Stimulated activated memory B cell treated with anti-CD40 and anti-IgM and Interleukin-4, amounts not matched to agents 10 μg/mL and 1 μg/mL and 100 μg/mL, for 72 hours (primary cell): ENCODE measurements around the gene SF3A1.

Experiments
- ATAC-seq: fragments of 150-1000 bp; cut with Tn5 transposase; 2 replicates; pipeline ENCODE4 v1.10.0; 2021
- H3K27ac Mint-ChIP-seq: one replicate; pipeline ENCODE4 v1.8.0; 2022; ENCODE audit warnings: mild to moderate bottlenecking, mixed read lengths
- H3K27me3 Mint-ChIP-seq: one replicate; pipeline ENCODE4 v1.8.0; 2022; ENCODE audit warnings: mixed read lengths
- H3K36me3 Mint-ChIP-seq: one replicate; pipeline ENCODE4 v1.8.0; 2022; ENCODE audit warnings: mixed read lengths
- H3K4me1 Mint-ChIP-seq: one replicate; pipeline ENCODE4 v1.8.0; 2022; ENCODE audit warnings: mixed read lengths
- H3K4me3 Mint-ChIP-seq: one replicate; pipeline ENCODE4 v1.8.0; 2022; ENCODE audit warnings: mild to moderate bottlenecking, moderate library complexity, mixed read lengths
- H3K9me3 Mint-ChIP-seq: one replicate; pipeline ENCODE4 v1.8.0; 2022; ENCODE audit warnings: mixed read lengths

SF3A1 gene

DNA sequence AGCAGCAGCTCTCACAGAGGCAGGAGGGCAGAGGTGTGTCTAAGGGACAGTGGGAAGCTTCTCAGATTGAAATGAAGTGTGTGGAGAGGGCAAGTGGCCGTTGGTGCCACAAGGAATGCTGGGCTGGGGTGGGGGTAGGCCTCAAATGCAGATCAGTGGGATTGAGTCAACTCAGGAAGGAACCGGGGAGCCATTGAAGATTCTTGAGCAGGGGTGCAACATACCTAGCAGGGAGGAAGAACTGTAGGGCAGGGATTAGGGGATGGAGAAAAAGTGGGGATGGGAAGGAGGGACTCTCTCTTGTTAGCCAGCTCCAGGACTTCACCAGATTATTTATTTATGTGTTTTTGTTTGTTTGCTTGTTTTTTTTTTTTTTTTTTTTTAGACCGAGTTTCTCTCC is 37.2 kb upstream of the SF3A1 start:
- Mint-ChIP-seq H3K9me3 (no peaks in the 10 kb centered on the region), H3K27ac (no peak overlapping the region), H3K4me1 (peaks cover 48% of the 10 kb centered on the region), H3K36me3 (no peaks in the 10 kb centered on the region), H3K4me3 (no peak overlapping the region), H3K27me3 (peaks cover 25% of the 10 kb centered on the region)
- ATAC-seq = no peak

DNA sequence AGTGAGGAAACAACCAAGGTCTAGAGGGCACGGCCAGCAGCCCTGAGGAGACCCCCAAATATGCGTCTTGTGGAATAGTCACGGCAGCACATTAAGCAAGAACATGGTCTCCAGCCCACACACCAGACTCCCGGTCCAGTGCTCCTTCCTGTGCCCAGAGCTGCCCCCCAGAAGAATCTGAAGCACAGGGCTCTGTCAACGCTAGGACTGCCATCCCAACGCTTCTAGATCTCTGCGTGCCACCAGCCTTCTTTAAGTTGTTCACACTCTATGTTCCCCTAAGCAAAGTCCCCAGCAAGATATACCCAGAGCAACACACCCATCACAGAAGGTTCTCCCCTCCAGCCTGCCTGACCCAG is 36.6 kb upstream of the SF3A1 start:
- no peaks in the 10 kb centered on the region for H3K9me3 Mint-ChIP-seq
- no peak overlapping the region for H3K27ac Mint-ChIP-seq
- no peaks in the 10 kb centered on the region for H3K36me3 Mint-ChIP-seq
- H3K27me3 Mint-ChIP-seq = peaks cover 22% of the 10 kb centered on the region
- peaks cover 48% of the 10 kb centered on the region for H3K4me1 Mint-ChIP-seq
- ATAC-seq = no peak
- H3K4me3 Mint-ChIP-seq = no peak overlapping the region

- Mint-ChIP-seq H3K27ac (no peak overlapping the region), H3K4me1 (peaks cover 43% of the 10 kb centered on the region)
These were observed 36.1 kb upstream of the SF3A1 start for GRCh38 chr22:30392661-30393321.

GRCh38 chr22:30390974-30391691 is 34.4 kb upstream of the SF3A1 start:
- ATAC-seq = peak; percentile 70
- H3K27me3 Mint-ChIP-seq = peaks cover under 1% of the 10 kb centered on the region
- H3K36me3 Mint-ChIP-seq = no peaks in the 10 kb centered on the region
- peak overlapping the region; percentile 88 for H3K27ac Mint-ChIP-seq
- H3K9me3 Mint-ChIP-seq = no peaks in the 10 kb centered on the region
- no peak overlapping the region for H3K4me3 Mint-ChIP-seq
- H3K4me1 Mint-ChIP-seq = peaks cover 47% of the 10 kb centered on the region

More at GRCh38 chr22:30392661-30393321, 36.1 kb upstream of the SF3A1 start:
- Mint-ChIP-seq H3K4me3 (no peak overlapping the region), H3K9me3 (no peaks in the 10 kb centered on the region), H3K27me3 (peaks cover 17% of the 10 kb centered on the region), H3K36me3 (no peaks in the 10 kb centered on the region)
- ATAC-seq = no peak

- no peaks in the 10 kb centered on the region for H3K36me3 Mint-ChIP-seq
- H3K4me3 Mint-ChIP-seq = peak within 1 kb of the TSS; percentile 86
- peak; percentile 94 for ATAC-seq
- H3K27ac Mint-ChIP-seq = peak within 1 kb of the TSS; percentile 55
- no peaks in the 10 kb centered on the region for H3K9me3 Mint-ChIP-seq
- H3K27me3 Mint-ChIP-seq = no peaks in the 10 kb centered on the region
- peaks cover 37% of the 10 kb centered on the region for H3K4me1 Mint-ChIP-seq
These were observed 30.5 kb upstream of the SF3A1 start, which contains the start of gene RNF215 for GRCh38 chr22:30386960-30387827. Gene RNF215, minus strand, starts transcription at chr22:30387411. Its CDS starts 98 bp downstream, at chr22:30387313.

DNA sequence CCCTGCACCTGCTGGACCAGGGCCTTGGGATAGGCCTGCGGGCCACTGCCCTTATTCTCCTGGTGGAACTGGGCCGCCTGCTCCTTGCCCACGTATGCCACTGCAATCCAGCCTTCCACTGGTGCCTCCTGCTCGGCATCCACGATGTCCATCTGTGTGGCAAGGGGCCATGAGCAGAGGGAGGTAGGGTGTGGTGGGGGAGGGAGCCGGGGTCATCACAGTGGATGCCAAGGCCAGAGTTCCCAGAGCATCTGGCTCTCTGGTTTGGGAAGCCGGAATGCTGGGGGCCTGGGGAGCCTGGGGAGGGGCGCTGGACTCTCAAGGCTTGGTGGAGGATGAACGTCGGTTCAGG is 29.9 kb upstream of the SF3A1 start:
- Mint-ChIP-seq H3K36me3 (no peaks in the 10 kb centered on the region), H3K4me1 (peaks cover 32% of the 10 kb centered on the region), H3K9me3 (no peaks in the 10 kb centered on the region), H3K27me3 (no peaks in the 10 kb centered on the region), H3K27ac (peak overlapping the region; percentile 55), H3K4me3 (peak overlapping the region; percentile 86)
- ATAC-seq = peak; percentile 0

DNA sequence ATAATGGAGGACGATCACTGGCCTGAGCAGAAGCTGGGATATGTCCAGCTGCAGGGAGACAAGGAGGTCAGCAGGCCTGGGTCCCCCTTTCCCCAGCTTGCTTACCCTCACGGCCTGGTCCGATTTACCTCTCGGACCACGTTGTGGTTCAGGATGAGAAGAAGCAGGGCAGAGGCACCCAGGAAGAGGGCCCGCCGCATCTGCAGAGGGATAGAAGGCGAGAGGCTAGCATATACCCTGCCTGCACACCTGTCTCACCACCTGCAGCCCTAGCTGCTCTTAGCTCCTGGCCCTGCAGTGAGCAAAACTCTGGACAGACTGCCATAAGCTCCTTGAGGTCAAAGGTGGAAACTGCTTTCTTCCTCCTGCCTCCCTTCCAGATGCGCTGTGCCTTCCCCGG is 29.2 kb upstream of the SF3A1 start:
- Mint-ChIP-seq H3K9me3 (no peaks in the 10 kb centered on the region), H3K36me3 (peaks cover 2% of the 10 kb centered on the region), H3K27me3 (no peaks in the 10 kb centered on the region), H3K4me1 (peaks cover 27% of the 10 kb centered on the region), H3K4me3 (peak overlapping the region; percentile 86), H3K27ac (peak overlapping the region; percentile 55)
- no peak for ATAC-seq

DNA sequence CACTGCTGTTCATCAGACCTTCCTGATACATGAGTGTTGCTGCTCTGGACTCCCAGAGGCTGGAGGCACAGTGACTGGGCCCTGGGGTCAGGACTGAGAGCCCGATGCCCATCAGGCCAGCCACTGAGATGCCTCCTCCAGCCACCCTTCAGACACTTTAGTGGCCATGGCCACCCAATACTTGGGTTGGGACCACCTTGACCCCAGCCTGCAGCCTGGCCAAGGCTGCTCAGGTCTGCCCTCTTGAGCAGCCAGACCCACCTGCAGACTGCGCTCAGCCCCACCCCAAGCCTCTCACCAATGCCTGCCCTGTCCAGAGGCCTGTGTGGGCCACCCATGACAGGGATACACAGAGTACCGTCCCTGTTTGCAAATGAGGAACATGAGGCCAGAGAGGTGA is 26.4 kb upstream of the SF3A1 start:
- Mint-ChIP-seq H3K27me3 (no peaks in the 10 kb centered on the region), H3K36me3 (peaks cover 15% of the 10 kb centered on the region), H3K4me1 (peaks cover 32% of the 10 kb centered on the region), H3K27ac (no peak overlapping the region), H3K9me3 (no peaks in the 10 kb centered on the region), H3K4me3 (no peak overlapping the region)
- no peak for ATAC-seq

- H3K4me3 Mint-ChIP-seq = no peak overlapping the region
- H3K27ac Mint-ChIP-seq = no peak overlapping the region
- peaks cover 15% of the 10 kb centered on the region for H3K36me3 Mint-ChIP-seq
- no peaks in the 10 kb centered on the region for H3K9me3 Mint-ChIP-seq
- no peaks in the 10 kb centered on the region for H3K27me3 Mint-ChIP-seq
- ATAC-seq = no peak
- peaks cover 29% of the 10 kb centered on the region for H3K4me1 Mint-ChIP-seq
These were observed 25.6 kb upstream of the SF3A1 start for GRCh38 chr22:30382340-30382739.

DNA sequence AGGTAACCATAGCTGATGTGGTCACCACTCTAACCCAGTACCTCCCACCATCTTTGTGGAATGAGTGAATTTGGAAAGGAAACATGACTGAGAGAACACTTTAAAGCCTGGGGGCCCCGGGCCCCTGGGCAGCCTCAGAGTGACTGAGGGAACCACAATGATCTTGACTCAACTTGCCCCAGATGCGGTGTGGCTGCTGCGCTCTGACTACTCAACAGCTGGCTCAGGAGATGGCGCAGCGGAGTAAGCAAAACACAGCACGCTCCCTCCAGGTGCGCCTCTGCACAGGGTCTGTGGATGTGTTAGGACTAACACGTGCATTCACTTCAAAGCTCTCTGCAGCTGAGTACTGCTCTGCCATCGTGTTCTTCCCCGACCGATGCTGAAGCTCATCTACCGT is 24.6 kb upstream of the SF3A1 start:
- no peak for ATAC-seq
- H3K27ac Mint-ChIP-seq = no peak overlapping the region
- no peaks in the 10 kb centered on the region for H3K27me3 Mint-ChIP-seq
- no peaks in the 10 kb centered on the region for H3K9me3 Mint-ChIP-seq
- H3K4me3 Mint-ChIP-seq = no peak overlapping the region
- H3K4me1 Mint-ChIP-seq = peaks cover 20% of the 10 kb centered on the region
- peaks cover 15% of the 10 kb centered on the region for H3K36me3 Mint-ChIP-seq

DNA sequence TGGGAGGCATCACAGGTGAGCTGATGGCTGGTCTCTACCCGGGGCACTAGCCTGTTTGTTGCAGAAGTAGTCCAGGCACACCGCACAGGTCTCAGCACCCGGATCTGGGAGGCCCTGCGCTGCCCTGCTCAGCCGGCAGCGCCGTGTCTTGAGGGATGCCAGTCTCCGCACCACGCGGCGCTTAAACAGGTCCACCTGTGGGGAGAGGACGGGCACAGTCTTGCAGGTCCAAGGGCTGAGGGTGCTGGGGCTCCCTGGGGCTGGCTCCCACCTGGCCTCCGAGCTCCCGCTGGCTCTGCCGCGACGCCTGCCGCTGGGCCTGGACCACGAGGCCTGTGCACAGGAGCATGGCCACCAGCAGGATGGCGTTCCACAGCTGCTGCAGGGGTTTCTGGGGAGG is 23.3 kb upstream of the SF3A1 start:
- peaks cover 15% of the 10 kb centered on the region for H3K4me1 Mint-ChIP-seq
- no peak for ATAC-seq
- H3K27ac Mint-ChIP-seq = no peak overlapping the region
- no peaks in the 10 kb centered on the region for H3K9me3 Mint-ChIP-seq
- H3K36me3 Mint-ChIP-seq = peaks cover 20% of the 10 kb centered on the region
- no peak overlapping the region for H3K4me3 Mint-ChIP-seq
- H3K27me3 Mint-ChIP-seq = no peaks in the 10 kb centered on the region

DNA sequence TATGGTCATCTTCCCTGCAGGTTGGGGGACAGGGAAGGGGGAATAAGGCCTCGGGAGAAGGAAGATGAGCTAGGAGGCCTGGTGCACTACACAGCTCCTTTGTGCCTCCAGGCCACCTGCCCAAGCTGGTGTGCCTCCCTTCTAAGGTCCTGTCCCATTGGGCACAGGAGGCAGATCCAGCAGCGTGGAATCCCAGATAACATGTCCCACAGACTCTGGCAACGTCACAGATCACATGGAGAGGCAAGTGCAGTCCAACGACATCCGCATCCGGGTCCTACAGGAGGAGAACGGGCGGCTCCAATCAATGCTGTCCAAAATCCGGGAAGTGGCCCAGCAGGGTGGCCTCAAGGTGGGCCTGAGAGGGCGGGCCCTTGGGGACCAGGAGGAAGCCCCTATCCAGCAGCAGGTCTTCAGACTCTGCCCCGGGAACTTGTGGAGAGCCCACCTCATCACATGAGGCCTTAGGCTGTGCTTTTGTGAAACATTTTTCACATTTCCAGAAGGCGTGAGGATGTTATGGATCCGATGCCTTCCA is 18.7 kb upstream of the SF3A1 start:
- no peak overlapping the region for H3K4me3 Mint-ChIP-seq
- ATAC-seq = no peak
- H3K9me3 Mint-ChIP-seq = no peaks in the 10 kb centered on the region
- H3K4me1 Mint-ChIP-seq = peaks cover 7% of the 10 kb centered on the region
- H3K27ac Mint-ChIP-seq = no peak overlapping the region
- no peaks in the 10 kb centered on the region for H3K27me3 Mint-ChIP-seq
- peaks cover 13% of the 10 kb centered on the region for H3K36me3 Mint-ChIP-seq

DNA sequence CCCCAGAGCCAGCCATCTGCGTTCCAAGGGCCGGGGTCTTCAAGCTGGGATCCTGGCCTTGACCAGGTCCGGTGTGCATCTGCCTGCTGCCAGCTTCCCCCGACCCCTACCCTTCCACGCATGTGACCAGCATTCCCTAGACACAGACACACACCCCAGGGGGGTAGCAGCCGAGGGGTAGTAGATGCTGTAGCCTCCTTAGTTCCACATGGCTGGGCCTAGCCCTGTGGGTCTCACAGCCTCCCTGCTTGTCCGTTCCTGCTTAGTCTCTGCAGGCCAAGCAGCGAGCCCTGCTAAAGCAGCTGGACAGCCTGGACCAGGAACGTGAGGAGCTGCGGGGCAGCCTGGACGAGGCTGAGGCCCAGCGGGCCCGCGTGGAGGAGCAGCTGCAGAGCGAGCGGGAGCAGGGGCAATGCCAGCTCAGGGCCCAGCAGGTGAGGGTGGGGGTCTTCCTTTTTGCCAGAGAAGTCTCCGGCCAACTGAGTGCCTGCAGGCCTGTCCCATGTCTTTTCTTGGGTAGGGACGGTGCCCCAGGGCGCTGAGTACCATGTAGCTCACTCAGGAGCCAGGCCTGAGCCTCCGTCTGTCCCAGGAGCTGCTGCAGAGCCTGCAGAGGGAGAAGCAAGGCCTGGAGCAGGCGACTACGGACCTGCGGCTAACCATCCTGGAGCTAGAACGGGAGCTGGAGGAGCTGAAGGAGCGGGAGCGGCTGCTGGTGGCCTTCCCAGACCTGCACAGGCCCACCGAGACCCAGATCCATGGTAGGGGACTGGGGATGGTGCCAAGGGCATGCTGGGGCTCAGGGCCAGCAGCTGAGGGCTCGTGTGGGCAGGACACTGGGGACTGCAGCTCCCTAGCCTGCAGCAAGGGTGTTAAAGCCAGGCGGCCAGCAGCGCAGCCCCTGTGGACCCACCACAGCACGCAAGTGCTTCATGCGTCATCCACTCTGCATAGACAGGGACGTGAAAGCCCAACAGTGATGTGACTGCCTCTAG is 16.9 kb upstream of the SF3A1 start:
- no peaks in the 10 kb centered on the region for H3K4me1 Mint-ChIP-seq

GRCh38 chr22:30372915-30373314 is 16.2 kb upstream of the SF3A1 start:
- no peaks in the 10 kb centered on the region for H3K27me3 Mint-ChIP-seq
- H3K36me3 Mint-ChIP-seq = peaks cover 5% of the 10 kb centered on the region
- ATAC-seq = no peak
- H3K4me1 Mint-ChIP-seq = no peaks in the 10 kb centered on the region
- no peaks in the 10 kb centered on the region for H3K9me3 Mint-ChIP-seq
- no peak overlapping the region for H3K27ac Mint-ChIP-seq
- no peak overlapping the region for H3K4me3 Mint-ChIP-seq

More for the DNA sequence above, 16.9 kb upstream of the SF3A1 start:
- peaks cover 5% of the 10 kb centered on the region for H3K36me3 Mint-ChIP-seq
- H3K27ac Mint-ChIP-seq = no peak overlapping the region
- H3K27me3 Mint-ChIP-seq = no peaks in the 10 kb centered on the region
- no peak for ATAC-seq
- H3K4me3 Mint-ChIP-seq = no peak overlapping the region
- H3K9me3 Mint-ChIP-seq = no peaks in the 10 kb centered on the region
